Thyroid gland (tissue), 4 donors: ENCODE data around the gene BARX2.

ENCODE experiments used
- POLR2A ChIP-seq, 2 donors: fragments of 450-650 bp; IDR thresholded peaks; one replicate each; pipeline ENCODE4 v1.6.1; 2017; ENCODE audit warnings: antibody characterized with exemption in 2 of 2, mild to moderate bottlenecking in 2 of 2, moderate library complexity in 1 of 2
- TF ChIP-seq, protein P1 (sequence below), 6 experiments: fragments of 200-600 bp in 3 of 6; fragments of 450-650 bp in 3 of 6; sonication (generic) in 3 of 6; IDR thresholded peaks; one replicate each; pipeline ENCODE4 v1.5.1; 2016 to 2019; ENCODE audit warnings: antibody characterized with exemption in 6 of 6, mild to moderate bottlenecking in 2 of 6, inconsistent platforms in 1 of 6, moderate library complexity in 1 of 6

DNA sequence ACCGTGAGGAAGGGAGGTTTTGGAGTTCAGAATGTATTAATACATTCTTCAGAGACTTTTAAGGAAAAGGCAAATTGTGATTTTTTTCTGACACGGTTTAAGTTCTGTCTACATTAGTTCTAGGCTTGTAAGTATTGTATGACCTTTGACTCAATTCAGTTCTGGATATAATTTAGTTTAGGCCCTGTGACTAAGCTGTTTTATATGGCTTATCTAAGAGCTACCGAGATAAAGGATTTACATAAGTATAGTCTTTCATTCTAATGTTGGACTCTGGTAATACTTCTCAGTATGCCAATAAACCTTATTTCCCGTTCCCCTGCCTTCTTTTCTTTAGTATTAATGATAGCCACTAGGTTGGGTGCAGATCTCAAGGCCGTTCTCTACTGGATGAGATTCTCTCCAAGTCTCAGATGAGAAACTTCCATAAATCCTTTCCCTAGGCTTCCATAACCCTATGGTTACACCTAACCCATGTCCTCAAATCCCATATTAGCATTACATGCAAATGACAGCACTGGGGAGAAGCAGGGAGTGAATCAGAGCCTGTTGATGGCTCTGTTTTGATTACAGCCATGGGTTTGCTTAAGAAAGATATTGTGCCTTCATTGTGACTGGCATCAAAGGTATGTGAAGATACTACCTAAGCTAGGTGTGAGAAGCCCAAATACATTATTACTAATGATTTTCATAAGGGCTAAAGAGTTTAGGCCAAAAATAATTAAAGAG lies 38.7 kb downstream of the BARX2 start:
- TF ChIP-seq, protein P1, sequence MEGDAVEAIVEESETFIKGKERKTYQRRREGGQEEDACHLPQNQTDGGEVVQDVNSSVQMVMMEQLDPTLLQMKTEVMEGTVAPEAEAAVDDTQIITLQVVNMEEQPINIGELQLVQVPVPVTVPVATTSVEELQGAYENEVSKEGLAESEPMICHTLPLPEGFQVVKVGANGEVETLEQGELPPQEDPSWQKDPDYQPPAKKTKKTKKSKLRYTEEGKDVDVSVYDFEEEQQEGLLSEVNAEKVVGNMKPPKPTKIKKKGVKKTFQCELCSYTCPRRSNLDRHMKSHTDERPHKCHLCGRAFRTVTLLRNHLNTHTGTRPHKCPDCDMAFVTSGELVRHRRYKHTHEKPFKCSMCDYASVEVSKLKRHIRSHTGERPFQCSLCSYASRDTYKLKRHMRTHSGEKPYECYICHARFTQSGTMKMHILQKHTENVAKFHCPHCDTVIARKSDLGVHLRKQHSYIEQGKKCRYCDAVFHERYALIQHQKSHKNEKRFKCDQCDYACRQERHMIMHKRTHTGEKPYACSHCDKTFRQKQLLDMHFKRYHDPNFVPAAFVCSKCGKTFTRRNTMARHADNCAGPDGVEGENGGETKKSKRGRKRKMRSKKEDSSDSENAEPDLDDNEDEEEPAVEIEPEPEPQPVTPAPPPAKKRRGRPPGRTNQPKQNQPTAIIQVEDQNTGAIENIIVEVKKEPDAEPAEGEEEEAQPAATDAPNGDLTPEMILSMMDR (IDR thresholded peaks at IDR 0.05), result no peak
- TF ChIP-seq POLR2A (IDR thresholded peaks at IDR 0.05), result no peak
